ENCODE data around the gene GLI2. TPM values are rescaled to one million over a fixed set of nuclear protein-coding genes. Genes with fewer than 3 reads are reported as not detected.

GLI2 gene
- polyA plus RNA-seq: not detected

DNA sequence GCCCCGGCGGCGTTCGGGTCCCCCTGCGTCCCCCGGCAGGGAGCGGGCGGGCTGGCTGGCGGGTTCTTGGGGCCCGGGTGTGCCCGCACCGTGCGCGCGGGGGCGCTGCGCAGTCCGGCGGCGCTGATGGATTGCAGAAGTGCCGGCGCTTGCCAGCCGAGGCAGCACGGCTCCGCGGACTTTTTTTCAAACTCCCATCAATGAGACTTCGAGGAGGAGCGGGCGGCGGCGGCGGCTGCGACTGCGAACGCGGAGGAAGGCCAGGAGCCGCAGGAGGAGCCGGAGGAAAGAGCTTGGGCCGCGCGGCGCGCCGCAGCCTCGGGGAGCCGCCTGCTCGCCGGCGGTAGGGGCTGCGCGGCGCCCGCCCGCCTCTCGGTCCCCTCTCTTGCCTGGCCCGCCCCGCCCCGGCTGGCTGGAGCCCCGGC, at the start of gene GLI2:
Gene GLI2, plus strand, starts transcription at position 123 of the 425 bp plus-strand sequence. CDS start 61,453 bp downstream, outside the sequence.
- DNase-seq: no peak
- H3K4me3 Mint-ChIP-seq: no peak within 1 kb of the TSS
- no peaks in the 10 kb centered on the region for H3K36me3 Mint-ChIP-seq
- peaks cover 0 to 1% (median 0%) of the 10 kb centered on the region in 6 donors for H3K9me3 Mint-ChIP-seq
- no peak within 1 kb of the TSS for H3K27ac Mint-ChIP-seq
- peaks cover 7 to 33% (median 13%) of the 10 kb centered on the region in 3 donors for H3K27me3 Mint-ChIP-seq (ENCODE audit: low read depth in 3 of 3)
- H3K4me1 Mint-ChIP-seq: no peaks in the 10 kb centered on the region

DNA sequence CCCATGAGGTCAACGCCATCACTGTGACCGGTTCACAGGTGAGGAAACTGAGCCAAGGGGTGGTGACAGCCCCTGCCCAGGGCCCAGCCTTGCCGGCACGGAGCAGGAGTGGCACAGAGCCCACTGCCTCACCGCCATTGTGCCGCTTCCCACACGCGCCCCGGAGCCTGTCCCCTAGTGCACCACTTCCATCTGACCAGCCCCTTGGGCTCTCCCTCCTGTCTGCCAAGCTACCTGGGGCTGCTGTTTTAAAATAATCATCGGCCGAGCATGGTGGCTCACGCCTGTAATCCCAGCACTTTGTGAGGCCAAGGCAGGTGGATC, 49.7 kb upstream of the GLI2 start:
- no peak for DNase-seq
- H3K4me3 Mint-ChIP-seq: no peak overlapping the region
- H3K36me3 Mint-ChIP-seq: no peaks in the 10 kb centered on the region
- peaks cover 0 to 2% (median 0%) of the 10 kb centered on the region in 6 donors for H3K9me3 Mint-ChIP-seq
- H3K27ac Mint-ChIP-seq: no peak overlapping the region
- peaks cover 3 to 6% (median 6%) of the 10 kb centered on the region in 3 donors for H3K27me3 Mint-ChIP-seq (ENCODE audit: low read depth in 3 of 3)
- H3K4me1 Mint-ChIP-seq: no peaks in the 10 kb centered on the region

DNA sequence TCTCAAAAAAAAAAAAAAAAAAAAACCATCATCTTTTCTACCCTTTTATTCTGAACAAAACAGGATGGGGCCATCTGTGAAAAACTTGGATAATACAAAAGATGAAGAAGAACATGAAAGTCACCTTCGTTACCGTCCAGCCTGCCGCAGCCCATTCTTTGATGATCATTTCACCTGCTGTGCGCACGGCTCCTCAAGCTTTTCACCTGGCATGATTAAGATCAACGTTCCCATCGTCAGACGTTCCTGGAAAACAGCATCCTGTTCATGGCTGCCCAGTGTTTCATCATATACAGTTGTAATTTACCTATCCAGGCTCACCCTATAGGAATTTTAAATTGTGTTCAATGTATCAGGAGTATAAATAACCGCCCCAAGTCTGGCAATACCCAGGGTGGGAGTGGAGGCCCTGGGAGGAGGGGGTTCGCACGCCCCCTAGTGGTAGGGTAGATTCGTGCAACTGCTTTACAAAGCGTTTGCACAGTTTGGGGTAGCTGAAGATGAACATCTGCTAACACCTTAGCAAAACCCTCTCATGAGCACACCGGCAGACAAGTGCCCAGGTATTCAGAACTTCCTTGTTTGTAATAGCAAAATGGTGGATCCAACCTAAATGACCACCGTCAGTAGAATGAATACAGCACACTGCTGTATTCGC, 49.0 kb upstream of the GLI2 start:
- Mint-ChIP-seq H3K4me1 (no peaks in the 10 kb centered on the region), H3K27ac (no peak overlapping the region), H3K4me3 (no peak overlapping the region), H3K27me3 (ENCODE audit: low read depth in 3 of 3) (peaks cover 1 to 6% (median 3%) of the 10 kb centered on the region in 3 donors), H3K9me3 (peaks cover 0 to 2% (median 0%) of the 10 kb centered on the region in 6 donors), H3K36me3 (no peaks in the 10 kb centered on the region)
- no peak for DNase-seq

DNA sequence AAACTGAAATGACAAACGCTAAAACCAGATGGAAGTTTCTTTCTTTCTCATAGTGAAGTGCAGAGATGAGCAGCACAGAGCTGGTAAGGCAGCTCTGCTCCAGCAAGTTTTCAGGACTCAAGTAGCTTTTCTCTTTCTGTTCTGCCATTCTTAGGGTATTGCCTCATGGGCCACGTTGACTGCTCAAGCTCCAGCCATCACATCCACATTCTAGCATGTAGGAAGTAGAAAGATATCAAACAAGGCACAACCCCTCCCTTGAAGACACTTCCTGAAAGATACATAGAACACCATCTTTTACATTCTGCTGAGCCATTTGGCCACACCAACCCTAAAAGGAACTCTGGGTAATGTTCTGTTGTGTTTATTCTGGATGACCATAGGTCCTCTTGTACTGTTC, 48.5 kb upstream of the GLI2 start:
- Mint-ChIP-seq H3K9me3 (peaks cover 0 to 2% (median 0%) of the 10 kb centered on the region in 6 donors), H3K4me1 (no peaks in the 10 kb centered on the region), H3K27ac (no peak overlapping the region), H3K4me3 (no peak overlapping the region), H3K36me3 (no peaks in the 10 kb centered on the region), H3K27me3 (ENCODE audit: low read depth in 3 of 3) (peaks cover 1 to 6% (median 3%) of the 10 kb centered on the region in 3 donors)
- DNase-seq: no peak

DNA sequence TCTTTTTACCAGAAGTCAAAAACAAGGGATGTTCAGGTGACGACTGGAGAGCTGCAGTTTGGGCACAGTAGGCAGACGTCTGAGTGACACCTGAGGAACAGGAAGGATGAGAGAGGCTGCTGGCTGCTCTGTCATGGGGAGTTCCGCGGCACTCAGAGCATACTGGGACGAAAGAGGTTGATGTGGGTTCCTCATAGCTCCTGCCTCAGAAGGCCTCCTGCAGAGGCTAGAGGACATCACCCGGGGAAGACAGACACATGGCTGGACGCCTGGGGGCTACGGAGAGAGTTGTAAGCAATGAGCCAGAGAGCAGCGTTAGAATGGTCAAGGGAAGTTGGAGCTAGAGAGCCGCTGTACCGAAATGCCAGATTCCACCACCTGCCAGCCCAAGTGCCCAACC, 45.1 kb upstream of the GLI2 start:
- no peak for DNase-seq
- Mint-ChIP-seq H3K27ac (no peak overlapping the region), H3K27me3 (ENCODE audit: low read depth in 3 of 3) (peaks cover 1 to 11% (median 5%) of the 10 kb centered on the region in 3 donors), H3K4me1 (peaks cover 2 to 3% of the 10 kb centered on the region in 2 donors), H3K36me3 (no peaks in the 10 kb centered on the region), H3K4me3 (no peak overlapping the region), H3K9me3 (peaks cover 0 to 2% (median 0%) of the 10 kb centered on the region in 6 donors)

DNA sequence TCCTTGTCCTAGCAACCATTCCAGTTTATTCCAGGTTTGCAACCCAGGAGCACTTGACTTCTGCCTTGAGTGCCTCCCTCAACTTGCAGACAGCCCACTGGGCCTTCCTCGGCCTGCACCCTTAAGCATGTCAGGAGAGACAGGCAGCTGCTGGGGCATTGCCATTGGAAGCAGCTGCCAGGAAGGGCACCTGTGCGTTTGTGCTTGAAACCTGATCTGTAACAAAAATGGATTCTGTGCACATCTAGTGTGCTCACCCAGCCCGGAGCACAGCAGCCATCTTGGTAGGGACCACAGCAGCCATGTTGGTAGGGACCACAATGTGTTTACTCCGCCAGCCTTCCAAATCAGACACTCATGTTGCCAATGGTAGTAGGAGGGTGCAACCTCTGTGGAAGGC, 44.3 kb upstream of the GLI2 start:
- Mint-ChIP-seq H3K27ac (no peak overlapping the region), H3K27me3 (ENCODE audit: low read depth in 3 of 3) (peaks cover 1 to 17% (median 3%) of the 10 kb centered on the region in 3 donors), H3K4me3 (no peak overlapping the region), H3K36me3 (no peaks in the 10 kb centered on the region), H3K4me1 (peaks cover 3 to 5% of the 10 kb centered on the region in 2 donors), H3K9me3 (peaks cover 0 to 2% (median 0%) of the 10 kb centered on the region in 6 donors)
- no peak for DNase-seq

DNA sequence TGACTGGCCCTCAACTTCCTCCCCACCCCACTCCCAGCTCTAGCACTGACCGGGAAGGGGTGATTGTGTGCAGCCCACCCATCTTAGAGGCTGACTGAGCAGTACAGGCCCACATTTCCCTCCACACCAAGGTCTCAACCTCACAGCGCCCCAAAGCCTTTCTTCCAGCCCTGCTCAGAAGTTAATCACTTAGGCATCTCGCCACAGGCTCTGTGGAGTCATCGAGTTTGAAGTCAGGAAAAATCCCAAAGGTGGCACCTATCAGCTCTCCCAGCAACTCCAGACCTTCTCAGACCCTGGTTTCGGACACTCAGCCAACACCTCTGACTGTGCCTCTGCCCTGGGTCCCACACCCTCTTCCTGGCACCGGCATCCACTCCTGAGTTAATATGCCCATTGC, 43.0 kb upstream of the GLI2 start:
- Mint-ChIP-seq H3K27me3 (ENCODE audit: low read depth in 3 of 3) (peaks cover 3 to 20% (median 3%) of the 10 kb centered on the region in 3 donors), H3K9me3 (peaks cover 0 to 4% (median 0%) of the 10 kb centered on the region in 6 donors), H3K4me1 (peaks cover 3 to 5% of the 10 kb centered on the region in 2 donors), H3K27ac (no peak overlapping the region), H3K36me3 (no peaks in the 10 kb centered on the region), H3K4me3 (no peak overlapping the region)
- DNase-seq: no peak

DNA sequence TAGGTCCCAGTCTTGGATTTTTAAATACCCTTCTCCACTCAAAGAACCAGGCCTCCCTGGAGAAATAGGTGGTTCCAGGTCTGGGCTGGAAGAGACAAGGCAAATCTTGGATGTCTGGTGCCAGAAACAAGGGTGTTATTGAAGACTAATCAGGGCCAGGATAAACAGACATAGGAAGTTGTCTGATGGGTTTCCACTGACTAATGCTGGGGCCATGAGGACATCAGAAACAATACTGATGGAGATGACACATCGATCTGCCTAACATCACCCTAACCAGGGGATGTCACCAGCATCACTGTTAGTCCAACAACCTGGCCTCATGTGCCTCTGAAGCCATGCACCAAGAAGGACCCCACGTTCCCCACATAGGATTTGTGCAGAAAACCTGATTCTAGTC, 42.5 kb upstream of the GLI2 start:
- H3K4me3 Mint-ChIP-seq: no peak overlapping the region
- H3K27me3 Mint-ChIP-seq (ENCODE audit: low read depth in 3 of 3): peaks cover 3 to 19% (median 4%) of the 10 kb centered on the region in 3 donors
- H3K27ac Mint-ChIP-seq: no peak overlapping the region

DNA sequence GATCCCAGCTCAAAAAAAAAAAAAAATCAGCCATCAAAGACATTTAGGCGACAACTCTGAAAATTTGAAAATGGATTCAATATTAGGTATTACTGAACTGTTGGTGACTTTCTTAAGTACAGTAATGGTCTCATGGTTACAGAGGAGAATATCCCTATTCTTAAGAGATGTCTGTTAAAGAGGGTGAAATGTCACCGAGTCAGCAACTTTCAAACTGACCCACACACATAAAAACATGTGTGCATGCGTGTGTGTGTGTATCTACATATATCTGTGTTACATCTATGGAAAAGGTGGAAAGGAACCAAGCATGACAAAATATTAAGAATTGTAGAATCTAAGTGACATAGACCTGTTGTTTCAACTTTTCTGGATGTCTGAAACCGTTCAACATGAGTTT, 41.6 kb upstream of the GLI2 start:
- Mint-ChIP-seq H3K27me3 (ENCODE audit: low read depth in 3 of 3) (peaks cover 2 to 17% (median 4%) of the 10 kb centered on the region in 3 donors), H3K4me3 (no peak overlapping the region), H3K36me3 (no peaks in the 10 kb centered on the region), H3K4me1 (peaks cover 3 to 5% of the 10 kb centered on the region in 2 donors), H3K9me3 (peaks cover 0 to 4% (median 0%) of the 10 kb centered on the region in 6 donors), H3K27ac (no peak overlapping the region)
- no peak for DNase-seq

More for the DNA sequence above, 42.5 kb upstream of the GLI2 start:
- H3K4me1 Mint-ChIP-seq: peaks cover 3 to 5% of the 10 kb centered on the region in 2 donors
- no peak for DNase-seq
- H3K9me3 Mint-ChIP-seq: peaks cover 0 to 4% (median 0%) of the 10 kb centered on the region in 6 donors
- H3K36me3 Mint-ChIP-seq: no peaks in the 10 kb centered on the region

DNA sequence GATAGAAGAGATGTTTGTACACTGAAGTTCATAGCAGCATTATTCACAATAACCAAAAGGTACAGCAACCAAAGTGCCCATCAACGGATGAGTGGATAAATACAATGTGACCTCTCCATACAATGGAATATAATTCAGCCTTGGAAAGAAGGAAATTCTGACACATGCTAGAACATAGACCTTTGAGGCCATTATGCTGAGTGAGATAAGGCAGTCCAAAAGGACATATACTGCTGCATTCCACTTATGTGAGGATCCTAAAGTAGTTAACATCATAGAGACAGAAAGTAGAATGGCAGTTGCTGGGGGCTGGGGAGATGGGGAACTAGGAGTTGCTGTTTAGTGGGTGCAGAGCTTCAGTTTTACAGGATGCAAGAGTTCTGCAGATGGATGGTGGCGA, 38.2 kb upstream of the GLI2 start:
- H3K27ac Mint-ChIP-seq: no peak overlapping the region
- no peak for DNase-seq
- peaks cover 3 to 5% of the 10 kb centered on the region in 2 donors for H3K4me1 Mint-ChIP-seq
- no peak overlapping the region for H3K4me3 Mint-ChIP-seq
- H3K27me3 Mint-ChIP-seq (ENCODE audit: low read depth in 3 of 3): peaks cover 2 to 24% (median 2%) of the 10 kb centered on the region in 3 donors
- peaks cover 0 to 2% (median 0%) of the 10 kb centered on the region in 6 donors for H3K9me3 Mint-ChIP-seq
- no peaks in the 10 kb centered on the region for H3K36me3 Mint-ChIP-seq

DNA sequence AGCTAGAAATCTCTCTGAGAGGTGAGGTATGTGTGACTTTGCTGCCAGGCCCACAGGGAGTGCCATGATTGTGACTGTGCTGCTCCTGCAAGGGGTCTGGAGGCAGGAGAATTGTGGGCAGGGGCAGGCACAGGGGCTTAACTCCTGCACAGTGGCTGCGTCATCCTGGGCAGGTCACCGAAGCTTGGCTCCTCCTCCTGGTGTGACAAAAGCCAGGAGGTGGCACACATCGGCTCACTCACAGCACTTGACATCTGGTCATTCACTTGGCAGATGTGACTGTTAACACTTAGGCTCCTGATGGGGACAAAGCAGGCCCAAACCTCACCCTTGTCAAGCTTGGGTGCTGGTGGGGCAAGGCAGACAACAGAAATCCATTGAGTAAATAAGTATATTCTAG, 36.4 kb upstream of the GLI2 start:
- DNase-seq: no peak
- H3K4me3 Mint-ChIP-seq: no peak overlapping the region
- H3K27me3 Mint-ChIP-seq (ENCODE audit: low read depth in 3 of 3): peaks cover 0 to 17% (median 2%) of the 10 kb centered on the region in 3 donors
- H3K36me3 Mint-ChIP-seq: no peaks in the 10 kb centered on the region
- peaks cover 3 to 5% of the 10 kb centered on the region in 2 donors for H3K4me1 Mint-ChIP-seq
- peaks cover 0 to 2% (median 0%) of the 10 kb centered on the region in 6 donors for H3K9me3 Mint-ChIP-seq
- no peak overlapping the region for H3K27ac Mint-ChIP-seq

DNA sequence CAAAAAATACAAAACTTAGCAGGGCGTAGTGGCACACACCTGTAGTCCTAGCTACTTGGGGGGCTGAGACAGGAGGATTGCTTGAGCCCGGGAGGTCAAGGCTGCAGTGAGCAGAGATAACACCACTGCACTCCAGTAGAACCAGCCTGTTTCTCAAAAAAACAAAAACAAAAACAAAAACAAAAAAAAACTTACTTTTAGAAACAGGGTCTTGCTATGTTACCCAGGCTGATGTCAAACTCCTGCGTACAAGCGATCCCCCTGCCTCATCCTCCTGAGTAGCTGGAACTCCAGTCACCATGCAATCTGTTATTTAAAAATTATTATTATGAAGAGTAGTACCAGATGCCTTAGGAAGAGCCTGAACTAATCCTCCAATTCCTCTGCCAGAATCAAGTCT, 35.0 kb upstream of the GLI2 start:
- no peak for DNase-seq
- Mint-ChIP-seq H3K27me3 (ENCODE audit: low read depth in 3 of 3) (peaks cover 0 to 15% (median 2%) of the 10 kb centered on the region in 3 donors), H3K27ac (no peak overlapping the region), H3K9me3 (peaks cover 0 to 2% (median 0%) of the 10 kb centered on the region in 6 donors), H3K4me3 (no peak overlapping the region), H3K36me3 (no peaks in the 10 kb centered on the region), H3K4me1 (peaks cover 0 to under 1% of the 10 kb centered on the region in 2 donors)

DNA sequence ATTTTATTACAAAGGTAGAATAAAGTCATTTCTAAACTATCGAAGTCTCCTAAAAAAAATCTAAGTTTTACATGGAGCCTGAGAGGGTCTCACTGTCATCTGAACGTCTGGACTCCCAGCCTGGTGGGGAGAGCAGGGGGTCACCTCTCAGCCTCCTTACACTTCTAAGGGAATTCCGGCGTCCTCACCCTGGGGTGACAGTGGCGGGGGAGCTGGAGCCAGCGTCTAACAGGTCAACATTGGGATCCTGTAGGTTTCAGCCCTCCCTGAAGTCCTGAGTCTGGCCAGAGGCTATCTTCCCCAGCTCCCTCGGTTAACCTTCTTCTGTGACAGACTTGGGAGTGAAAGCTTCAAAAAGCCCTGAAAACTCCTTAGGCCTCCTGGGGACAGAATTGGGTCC, 34.6 kb upstream of the GLI2 start:
- Mint-ChIP-seq H3K36me3 (no peaks in the 10 kb centered on the region), H3K27me3 (ENCODE audit: low read depth in 3 of 3) (peaks cover 0 to 12% (median 2%) of the 10 kb centered on the region in 3 donors), H3K4me1 (no peaks in the 10 kb centered on the region), H3K4me3 (no peak overlapping the region), H3K9me3 (peaks cover 0 to 2% (median 0%) of the 10 kb centered on the region in 6 donors), H3K27ac (no peak overlapping the region)
- DNase-seq: no peak

DNA sequence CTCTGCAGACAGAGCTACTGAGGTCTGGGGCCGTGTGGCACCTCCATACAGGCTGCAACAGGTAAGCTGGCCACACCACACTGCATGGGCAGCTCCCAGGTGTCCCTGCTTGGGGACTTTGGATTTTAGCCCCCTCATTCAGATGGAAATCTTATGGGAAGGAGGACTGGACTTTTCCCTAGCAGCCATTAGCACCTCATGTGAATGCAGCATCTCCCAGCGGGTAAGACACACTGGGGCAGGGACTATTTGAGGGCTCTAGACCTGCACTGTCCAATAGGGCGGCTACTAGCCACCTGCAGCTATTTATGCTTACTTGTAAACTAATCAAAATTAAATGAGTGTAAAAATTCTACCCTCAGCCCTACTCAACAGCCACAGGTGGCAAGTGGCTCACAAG, 34.2 kb upstream of the GLI2 start:
- Mint-ChIP-seq H3K27me3 (ENCODE audit: low read depth in 3 of 3) (peaks cover 0 to 12% (median 2%) of the 10 kb centered on the region in 3 donors), H3K9me3 (peaks cover 0 to 2% (median 0%) of the 10 kb centered on the region in 6 donors), H3K4me3 (no peak overlapping the region), H3K27ac (no peak overlapping the region), H3K36me3 (no peaks in the 10 kb centered on the region), H3K4me1 (no peaks in the 10 kb centered on the region)
- DNase-seq: no peak

DNA sequence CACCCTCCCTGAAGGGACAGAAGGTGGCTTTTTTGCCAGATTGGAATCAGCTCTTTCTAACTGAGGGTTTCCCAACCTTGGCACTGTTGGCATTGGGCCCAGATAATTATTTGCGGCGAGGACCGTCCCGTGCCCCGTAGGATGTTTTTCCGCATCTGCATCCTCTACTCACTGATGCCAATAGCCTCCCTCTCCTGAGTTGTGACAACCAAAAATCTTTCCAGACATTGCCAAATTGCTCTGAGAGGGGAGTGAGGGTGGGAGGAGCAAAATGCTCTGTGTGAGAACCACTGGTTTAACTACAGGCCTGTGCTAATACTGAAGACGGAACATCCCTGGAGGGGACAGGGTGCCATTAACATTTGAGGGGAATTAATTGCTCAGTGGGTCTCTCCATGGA, 33.6 kb upstream of the GLI2 start:
- Mint-ChIP-seq H3K36me3 (no peaks in the 10 kb centered on the region), H3K4me3 (no peak overlapping the region), H3K9me3 (no peaks in the 10 kb centered on the region), H3K27ac (no peak overlapping the region), H3K4me1 (no peaks in the 10 kb centered on the region), H3K27me3 (ENCODE audit: low read depth in 3 of 3) (peaks cover 0 to 9% (median 2%) of the 10 kb centered on the region in 3 donors)
- DNase-seq: no peak
